ENCODE results near the gene SCN10A.

The SCN10A gene

DNA sequence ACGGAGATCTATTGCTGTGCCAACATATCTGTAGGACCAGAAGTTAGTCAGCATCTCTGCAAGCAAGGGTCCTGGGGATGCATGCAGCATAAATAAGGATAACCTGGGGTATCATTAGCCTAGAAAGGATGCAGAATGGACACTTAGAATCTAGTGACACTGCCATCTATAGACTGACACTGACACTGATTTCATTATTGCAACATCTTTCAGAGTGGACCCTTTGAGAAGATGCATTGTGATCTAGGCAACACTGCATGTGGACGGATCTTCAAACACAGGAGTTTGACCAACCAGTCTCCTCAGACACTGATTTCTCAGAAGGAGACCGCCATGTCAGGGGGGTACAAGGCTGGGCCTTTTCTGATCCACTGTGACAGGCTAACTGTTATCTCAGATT lies 52.4 kb downstream of the SCN10A start:
- no peak for DNase-seq

DNA sequence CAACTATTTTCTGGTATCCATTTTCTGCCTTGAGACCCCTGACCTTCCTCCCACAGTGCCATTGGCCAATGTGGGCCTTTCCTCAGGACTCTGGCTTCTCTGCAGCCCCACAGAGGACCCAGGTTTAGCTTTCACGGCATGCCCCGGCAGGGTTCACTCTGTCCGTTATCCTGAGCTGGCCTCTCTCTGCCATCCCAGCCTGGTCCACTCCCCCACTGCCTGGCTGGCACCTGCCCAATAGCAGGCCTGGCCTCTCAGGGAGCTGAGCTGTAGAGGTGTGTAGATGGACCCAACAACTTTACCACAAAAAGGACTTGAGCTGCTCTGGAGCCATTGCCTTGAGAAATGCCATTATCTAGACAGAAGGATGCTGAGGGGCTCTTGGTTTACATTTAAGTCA lies 57.5 kb downstream of the SCN10A start:
- DNase-seq = no peak

DNA sequence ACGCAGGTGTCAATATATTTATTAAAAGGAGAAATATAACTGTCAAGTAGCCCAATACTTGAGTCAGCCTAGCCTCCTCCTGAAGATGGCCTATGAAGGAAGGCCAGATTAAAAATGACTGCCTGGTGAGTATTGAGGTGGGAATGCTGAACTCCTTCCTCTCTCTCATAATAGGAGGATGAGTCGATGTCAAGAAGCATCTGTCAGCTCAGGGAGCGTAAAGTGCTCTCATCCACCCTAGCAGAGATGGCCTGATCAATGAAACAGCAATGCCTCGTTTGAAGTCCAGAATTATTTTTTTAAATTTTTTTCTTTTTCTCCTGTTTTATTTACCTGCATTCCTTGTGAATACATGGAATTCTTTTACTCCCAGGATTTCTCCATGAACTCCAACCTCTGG lies 58.3 kb downstream of the SCN10A start:
- DNase-seq = no peak

DNA sequence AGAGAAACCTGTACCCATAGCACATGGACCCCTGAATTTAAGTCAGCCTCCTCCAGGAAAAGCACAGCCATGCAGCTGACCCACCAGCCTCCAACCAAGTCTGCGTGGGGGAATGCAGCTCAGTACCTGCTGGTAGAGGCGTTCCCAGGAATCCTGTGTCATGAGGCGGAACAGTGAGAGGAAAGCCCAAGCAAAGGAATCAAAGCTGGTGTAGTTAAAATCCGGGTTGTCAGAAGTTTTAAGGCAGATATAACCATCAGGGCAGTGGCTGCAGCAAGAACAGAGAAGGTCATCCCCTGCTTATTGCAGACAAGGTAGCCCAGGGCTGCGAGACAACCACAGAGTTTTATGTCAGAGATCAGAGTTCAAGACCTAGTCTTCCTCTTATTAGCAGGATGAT lies 59.1 kb downstream of the SCN10A start:
- DNase-seq = no peak

DNA sequence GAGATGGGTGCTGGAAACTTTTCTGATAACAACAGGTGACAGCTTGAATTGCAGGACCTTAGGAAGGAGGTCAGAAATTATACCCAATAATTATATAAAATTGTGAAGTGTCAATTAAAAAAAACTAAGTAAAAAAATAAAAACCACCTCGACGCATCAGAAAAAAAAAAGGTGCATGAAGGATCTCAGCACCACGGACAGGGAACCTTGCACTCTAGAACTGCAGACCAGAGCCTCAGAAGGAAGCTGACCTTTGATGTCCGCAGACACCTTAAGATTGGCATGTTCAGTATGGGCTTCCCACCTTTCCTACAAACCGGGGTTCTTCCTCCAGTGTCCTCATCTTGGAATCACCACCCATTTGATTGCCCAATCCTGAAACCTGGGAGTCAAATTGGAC lies 60.9 kb downstream of the SCN10A start:
- no peak for DNase-seq

DNA sequence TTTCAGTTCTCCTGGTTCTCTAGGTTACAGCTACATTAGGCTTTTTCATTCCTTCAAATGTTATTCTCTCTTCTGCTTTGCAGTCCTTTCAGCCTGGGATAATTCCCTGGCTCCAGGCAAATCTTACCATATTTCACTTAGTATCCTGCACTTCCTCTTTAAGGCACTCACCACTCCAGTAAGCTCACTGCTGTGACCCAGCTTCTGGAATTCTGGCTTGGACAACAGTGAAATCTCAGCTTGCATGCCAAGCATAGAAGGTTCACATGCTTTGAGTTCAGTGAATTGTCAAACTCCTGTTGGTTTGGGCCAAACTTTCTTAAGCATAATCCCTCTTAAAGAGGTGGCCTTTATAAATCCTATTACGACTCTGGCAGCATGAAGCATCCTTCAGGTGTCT lies 69.4 kb downstream of the SCN10A start:
- no peak for DNase-seq

DNA sequence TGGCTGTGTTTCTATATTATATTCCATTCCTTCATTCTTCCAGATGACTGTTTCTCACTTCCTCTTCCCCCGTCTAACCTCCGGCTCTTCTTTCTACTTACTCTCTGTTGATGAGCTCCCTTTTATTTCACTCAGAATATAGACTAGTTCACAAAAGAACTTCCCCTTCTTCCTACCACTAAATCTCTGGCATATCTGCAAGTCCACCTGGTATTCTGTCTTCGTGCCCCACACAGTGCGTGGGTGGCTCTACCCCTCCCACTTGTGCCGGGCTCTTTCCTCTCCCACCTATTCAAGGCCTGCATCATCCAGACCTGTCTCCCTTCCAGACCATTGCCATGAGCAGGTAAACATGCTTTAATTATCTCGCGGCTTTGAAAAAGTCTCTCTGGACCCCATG lies 73.0 kb downstream of the SCN10A start:
- DNase-seq = no peak

DNA sequence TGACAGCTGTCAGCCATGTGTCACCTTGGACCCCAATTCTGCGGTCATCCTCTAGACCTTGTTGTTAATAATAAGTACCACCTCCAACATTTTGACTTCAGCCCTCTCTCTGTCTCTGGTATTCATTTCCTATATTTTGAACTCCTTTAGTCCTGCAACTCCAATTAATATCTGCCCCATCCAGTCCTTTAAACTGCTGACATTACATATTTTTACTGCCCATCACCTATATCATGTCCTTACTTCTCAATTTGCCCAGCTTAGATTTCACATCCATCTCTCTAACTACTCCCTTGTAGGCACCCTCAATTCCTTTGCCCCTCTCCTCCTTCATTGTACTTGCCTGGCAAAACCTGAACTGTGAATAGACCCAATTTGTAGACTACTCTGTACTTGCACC lies 73.5 kb downstream of the SCN10A start:
- no peak for DNase-seq

DNA sequence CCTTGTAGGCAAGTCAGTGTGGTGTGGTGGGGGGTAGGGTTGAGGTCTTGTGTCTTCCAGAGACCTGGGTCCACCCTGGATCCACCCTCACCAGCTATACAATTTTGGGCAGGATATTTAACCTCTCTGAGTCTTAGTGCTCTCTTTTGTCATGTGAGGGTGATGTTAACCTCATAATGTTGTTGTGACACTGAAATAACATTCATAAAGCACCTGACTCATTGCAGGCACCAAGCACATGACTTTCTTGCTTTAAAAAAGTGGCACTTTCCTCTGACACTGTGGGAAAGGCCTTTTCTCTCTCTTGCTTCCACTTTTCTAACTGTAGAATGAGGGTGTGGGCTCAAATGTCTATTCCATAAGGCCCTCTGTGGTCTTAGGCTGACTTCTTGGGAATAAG lies 75.5 kb downstream of the SCN10A start:
- DNase-seq = no peak

DNA sequence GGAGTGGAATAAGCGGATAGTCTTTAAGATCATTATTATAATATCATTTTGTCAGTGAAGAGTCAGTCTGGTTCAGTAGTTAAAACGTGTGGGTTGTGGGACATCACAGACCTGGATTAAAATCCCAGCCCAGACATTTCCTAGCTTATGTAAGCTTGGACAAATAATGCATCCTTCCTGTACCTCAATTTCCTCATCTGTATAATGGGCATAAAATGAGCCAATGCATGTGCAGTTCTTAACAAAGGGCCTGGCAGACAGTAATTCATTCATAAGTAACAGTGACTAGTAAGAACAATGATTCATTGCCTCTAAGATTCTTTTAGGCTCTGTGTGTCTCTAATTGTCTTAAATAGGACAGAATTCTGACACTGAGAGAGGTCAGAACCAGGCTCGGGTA lies 76.1 kb downstream of the SCN10A start:
- no peak for DNase-seq

DNA sequence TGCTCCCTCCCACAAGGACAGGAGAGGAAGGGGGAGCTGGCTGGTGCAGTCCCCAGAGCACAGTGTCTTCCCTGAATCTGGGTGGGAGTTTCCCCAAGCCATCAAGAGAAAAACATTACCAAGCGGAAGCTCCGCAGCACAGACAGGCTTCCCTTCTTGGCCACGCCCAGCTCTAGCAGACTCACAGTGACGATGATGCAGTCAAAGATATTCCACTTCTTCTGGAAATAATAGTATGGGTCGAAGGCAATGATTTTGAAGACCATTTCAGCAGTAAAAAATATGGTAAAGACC lies 76.7 kb downstream of the SCN10A start:
- DNase-seq = no peak

DNA sequence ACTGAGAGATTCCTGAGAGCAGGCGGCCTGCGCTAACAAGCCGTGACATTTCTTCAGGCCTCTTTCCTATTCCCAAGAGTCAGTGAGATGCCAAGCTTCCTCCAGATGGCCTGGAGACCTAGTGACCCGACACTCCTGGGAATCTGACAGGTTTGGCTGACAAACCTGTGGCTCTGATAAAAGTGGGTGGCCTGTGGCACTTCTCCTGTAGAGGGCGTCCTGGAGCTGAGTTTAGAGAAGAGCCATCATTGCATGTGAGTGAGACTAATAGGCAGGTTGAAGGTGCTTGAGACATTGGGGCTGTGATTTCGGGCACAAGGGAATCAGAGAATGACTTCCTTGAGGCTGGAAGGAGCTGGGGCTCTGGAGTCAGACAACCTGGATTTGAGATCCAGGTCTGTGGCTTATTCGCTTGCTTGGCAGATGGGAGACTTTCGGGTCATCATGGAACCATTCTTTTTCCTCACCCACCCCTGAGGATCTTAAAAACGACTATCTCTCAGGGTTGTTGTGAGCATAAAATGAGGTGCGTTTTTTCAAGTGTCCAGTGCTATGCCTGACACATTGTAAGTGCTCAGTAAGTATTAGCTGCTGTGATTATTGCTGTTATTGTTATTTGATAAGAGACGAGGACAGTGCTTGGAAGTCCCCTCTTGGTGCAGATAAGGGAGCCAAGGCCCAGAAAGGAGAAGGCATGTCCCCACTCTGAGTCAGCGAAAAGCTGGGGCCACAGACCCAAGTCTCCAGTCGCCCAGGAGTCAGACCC lies 77.2 kb downstream of the SCN10A start:
- no peak for DNase-seq

DNA sequence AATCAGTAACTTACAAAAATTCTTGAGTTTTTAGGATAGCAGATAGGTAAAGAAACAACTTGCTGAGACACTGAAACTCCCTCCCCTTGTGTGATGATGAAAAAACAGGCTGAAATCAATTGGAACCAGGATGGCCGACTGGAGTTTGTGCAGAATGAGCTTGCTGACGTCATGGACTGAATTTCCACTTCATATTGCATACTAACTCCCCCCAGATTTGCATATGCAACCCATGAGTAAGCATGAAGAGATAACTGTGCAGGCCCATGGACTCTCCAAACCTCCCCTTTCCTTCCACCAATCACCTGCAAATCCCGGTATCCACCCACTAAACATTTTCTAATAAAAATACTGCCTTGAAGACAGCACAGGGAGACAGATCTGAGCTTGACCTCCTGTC lies 84.5 kb downstream of the SCN10A start:
- DNase-seq = no peak

DNA sequence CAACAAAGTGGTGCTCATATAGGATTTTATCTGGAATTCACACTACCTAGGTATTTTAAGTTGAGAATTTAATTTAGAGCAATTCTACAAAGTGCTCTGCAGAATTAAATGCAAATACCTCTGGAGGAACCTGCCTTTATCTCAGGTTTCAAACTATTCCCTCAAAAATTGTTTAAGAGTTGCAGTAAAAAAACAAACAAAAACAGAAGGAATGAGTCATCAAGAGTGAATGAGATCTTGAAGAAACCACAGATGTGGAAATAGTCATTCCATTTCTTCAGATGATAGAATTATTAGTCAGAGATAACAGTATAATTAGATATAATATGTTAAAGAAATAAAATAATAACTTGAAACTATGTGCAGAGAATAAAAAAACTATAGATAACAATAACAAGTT lies 85.7 kb downstream of the SCN10A start:
- no peak for DNase-seq

DNA sequence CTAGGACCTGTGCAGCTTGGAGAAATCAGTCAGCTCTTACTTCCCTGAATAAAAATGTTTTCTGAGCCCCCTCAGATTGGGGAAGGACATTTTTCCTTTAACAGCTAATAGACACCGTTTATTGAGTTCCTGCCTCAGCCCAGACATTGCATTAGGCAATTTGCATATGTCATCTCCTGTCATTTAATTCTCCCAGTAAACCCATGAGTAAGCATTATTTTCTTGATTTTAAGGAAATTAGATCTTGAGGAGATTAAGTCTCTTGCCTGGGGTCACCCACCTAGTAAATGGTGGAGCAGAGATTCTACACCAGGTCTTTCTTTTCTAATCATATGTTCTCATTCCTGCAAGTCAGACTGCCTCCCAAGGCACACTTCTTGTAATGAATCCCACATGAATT lies 88.0 kb downstream of the SCN10A start:
- DNase-seq = no peak

DNA sequence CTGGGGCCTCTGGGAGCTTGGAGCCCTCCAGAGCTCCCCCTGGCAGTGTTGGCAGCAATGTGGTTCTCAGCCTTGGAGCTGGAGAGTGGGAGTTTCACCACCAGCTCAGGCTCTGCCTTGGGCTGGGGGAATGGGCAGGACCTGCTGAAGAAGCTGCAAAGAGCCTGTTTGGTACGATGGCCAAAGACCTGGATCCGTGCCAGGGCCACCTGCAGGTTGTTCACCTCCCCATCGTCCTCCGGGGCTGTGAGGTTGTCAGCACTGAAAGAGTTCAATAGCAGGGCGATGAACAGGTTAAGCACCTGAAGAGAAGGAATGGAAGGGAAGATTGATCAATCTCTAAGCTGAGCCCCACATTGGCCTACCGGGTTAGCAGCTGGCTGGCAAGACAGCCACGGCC lies 89.3 kb downstream of the SCN10A start:
- no peak for DNase-seq

DNA sequence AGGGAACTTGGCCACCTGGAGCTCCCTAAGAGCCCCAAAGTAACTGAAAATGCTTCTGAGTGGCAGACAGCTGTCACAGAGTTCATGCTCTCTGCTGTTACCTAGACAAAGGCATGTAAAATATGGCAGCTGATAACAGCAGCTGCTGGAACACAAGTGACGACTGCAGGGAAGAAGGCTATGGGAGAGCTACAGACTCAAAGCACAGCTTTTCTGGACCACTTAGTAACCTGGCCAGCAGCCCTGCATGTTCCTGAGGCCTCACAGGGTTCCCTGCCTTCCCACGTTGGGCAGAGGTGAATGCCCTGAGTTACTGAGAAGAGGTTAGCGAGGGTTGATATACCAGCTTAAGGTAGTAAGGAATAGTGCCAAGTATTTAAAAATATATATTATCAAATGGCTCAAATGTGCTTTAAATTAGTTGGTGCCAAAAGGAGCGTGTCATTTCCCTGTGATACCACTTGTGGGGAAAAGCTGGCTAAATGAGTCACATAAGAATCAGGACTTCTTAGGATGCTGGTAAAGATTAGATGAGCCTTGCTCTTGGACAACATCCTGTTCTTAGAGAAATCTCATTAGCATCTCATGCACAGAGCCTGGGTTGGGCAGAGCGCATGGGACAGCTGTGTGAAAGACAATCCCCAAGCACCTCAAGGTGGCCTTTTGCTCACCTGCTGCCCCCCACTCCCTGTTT lies 90.1 kb downstream of the SCN10A start:
- DNase-seq = no peak

DNA sequence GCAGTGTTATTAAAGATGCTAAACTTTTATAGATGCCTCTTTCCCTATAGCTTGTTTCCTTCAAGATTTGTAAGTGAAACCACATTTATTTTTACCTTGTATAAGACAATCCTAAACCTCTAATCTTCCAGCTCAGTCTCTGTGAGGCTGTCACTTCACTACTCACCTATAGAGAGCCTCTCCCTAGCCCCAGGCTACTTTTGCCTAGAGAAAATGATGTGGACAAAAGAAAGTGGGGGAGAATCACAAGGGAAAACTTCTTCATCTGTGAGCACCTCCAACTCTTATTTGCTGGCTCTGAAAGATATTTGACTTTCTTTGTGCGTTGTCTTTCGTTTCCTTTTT lies 91.7 kb downstream of the SCN10A start:
- no peak for DNase-seq

DNA sequence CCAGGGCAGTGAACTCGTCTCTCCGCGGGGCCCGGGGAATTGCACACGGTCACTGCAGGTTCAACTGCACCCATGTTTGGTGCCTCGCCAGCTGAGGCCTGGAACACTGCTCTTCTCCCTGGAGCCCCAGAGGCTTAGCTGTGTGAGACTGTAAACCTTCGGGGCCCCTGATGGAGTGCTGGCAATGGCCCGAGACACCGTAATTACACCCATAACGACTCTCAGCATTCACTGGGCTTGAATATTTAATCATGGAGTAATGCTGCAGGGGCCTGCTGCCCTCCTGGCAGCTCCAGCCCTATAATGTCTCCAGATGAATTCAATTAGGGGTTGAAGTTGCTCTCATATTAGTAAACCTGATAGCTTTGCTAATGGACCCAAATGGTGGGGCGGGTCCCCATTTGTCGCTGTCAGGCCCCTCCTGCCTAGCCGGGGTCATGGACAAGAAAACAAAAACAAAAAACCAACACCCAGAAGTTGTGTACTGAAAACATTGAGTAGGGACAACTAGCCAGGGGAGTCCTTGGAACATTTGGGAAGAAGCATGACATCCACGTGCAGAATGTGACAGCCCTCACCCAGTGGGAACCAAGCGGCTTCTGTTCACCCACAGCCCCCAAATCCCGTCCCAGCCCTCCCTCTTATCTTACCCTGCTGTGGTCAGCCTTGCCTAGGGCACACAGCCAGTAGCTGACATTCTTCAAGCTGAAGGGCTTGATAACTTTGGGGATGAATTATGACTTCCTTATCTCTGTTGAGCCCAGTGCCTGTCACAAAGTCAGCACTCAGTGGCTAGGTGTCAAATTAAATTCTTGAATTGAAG lies 92.2 kb downstream of the SCN10A start:
- no peak for DNase-seq

DNA sequence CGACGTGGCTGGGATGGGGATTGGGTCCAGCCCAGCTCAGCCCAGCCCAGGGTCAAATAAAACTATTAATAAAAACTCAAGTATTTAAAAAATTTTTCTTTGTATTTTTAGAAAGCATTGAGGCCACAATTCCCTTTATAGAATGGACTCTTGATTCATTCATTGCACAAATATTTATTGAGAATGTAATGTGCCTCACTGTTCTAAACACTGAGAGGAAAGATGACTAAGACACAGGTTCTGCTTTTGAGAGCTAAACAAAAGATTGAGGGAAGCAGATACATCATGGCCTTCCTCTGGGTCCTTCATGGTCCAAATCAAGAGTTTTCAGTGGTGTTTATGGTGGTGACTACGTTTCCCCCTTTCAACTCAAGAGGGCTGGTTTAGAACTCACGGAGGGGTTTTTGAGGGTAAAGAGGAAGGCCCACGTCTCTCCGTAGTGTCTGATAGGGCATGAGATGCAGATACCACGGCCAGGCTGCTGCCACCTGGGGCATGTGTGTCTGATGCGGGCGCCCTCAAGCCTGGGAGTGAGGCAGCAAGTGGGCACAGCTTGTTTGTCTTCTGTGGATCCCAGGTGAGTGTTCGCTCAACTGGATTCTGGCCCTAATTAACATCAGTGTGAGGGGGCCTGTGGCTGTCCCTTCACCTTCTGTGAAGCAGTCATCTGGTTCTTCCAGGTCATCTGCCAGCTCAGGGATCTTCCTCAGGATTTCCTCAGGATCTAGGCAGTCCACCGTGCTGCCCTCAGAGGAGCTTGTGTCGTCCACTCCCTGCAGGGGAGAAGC lies 93.0 kb downstream of the SCN10A start:
- no peak for DNase-seq

DNA sequence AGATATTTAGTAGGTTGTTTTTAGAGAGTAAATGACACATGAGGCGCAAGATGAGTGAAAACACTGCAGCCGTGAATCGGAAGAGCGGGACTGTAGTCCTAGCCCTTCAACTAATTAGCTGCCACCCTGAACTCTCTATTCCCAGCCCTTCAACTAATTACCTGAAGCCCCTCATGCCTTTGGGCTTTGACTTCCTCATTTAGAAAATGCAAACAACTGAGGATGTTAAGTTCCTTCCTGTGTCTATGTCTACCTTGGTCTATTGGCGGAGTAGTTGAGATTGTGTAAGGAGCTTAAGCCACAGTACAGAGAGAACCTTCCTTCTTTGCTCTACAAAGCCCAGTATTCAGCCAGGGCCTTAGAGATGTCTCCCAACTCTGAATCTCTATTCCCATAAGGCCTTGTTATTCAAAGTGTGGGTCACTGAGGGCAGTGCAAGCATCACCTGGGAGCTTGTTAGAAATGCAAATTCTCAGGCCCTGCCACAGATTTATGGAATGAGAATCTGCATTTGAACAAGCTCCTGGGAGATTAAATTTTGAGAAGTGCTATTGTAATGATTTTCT lies 94.7 kb downstream of the SCN10A start:
- no peak for DNase-seq

DNA sequence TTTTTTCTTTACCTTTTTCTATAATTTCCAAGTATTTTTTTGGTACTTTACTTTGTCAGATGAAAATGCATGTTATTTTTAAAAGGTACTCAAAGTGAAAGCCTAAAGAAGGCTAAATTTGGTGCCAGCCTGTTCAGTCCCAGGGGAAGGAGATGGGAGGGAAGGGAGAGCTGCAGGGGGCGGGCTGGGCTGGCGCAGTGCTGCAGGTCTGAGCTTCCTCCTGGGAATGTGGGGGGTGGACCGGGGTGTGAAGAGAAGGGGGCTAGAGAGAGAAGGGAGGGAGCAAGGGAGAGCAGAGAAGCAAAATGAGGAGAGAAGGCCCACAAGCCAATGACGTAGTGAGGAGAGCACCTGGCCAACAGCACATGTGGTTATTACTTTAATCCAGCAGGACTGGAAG lies 95.6 kb downstream of the SCN10A start:
- DNase-seq = no peak
